ENCODE results near the gene SF3B4. TPM values are rescaled to one million over a fixed set of nuclear protein-coding genes. Genes with fewer than 3 reads are reported as not detected.

The SF3B4 gene, protein sequence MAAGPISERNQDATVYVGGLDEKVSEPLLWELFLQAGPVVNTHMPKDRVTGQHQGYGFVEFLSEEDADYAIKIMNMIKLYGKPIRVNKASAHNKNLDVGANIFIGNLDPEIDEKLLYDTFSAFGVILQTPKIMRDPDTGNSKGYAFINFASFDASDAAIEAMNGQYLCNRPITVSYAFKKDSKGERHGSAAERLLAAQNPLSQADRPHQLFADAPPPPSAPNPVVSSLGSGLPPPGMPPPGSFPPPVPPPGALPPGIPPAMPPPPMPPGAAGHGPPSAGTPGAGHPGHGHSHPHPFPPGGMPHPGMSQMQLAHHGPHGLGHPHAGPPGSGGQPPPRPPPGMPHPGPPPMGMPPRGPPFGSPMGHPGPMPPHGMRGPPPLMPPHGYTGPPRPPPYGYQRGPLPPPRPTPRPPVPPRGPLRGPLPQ
- 10 to 100 TPM; 34.3 to 54.0 (median 42.8) TPM for polyA plus RNA-seq
- long read RNA-seq, donor 1 = 0 reads
- long read RNA-seq, donor 2, transcript SF3B4-201 (6 exons, 2,085 nt) = major isoform, 10 of 15 reads
- long read RNA-seq, donor 2, partial matches to known transcripts = 5 of 15 reads
- long read RNA-seq, donor 2, other reads (novel, unspliced or antisense) = 0 of 15 reads
- long read RNA-seq, donor 3, transcript SF3B4-201 (6 exons, 2,085 nt) = major isoform, 17 of 45 reads
- long read RNA-seq, donor 3, partial matches to known transcripts = 28 of 45 reads
- long read RNA-seq, donor 3, other reads (novel, unspliced or antisense) = 0 of 45 reads
- long read RNA-seq, donor 4 = 0 reads
- long read RNA-seq, donor 5, transcript SF3B4-201 (6 exons, 2,085 nt) = major isoform, 5 of 5 reads
- long read RNA-seq, donor 5, partial matches to known transcripts = 0 of 5 reads
- long read RNA-seq, donor 5, other reads (novel, unspliced or antisense) = 0 of 5 reads
- long read RNA-seq, donor 6, transcript SF3B4-201 (6 exons, 2,085 nt) = major isoform, 17 of 17 reads
- long read RNA-seq, donor 6, partial matches to known transcripts = 0 of 17 reads
- long read RNA-seq, donor 6, other reads (novel, unspliced or antisense) = 0 of 17 reads
- long read RNA-seq, donor 7 = 0 reads
- long read RNA-seq, donor 8, partial matches to known transcripts = 0 of 2 reads
- long read RNA-seq, donor 8, other reads (novel, unspliced or antisense) = 0 of 2 reads
- long read RNA-seq, donor 9, partial matches to known transcripts = 5 of 8 reads
- long read RNA-seq, donor 9, other reads (novel, unspliced or antisense) = 0 of 8 reads
- long read RNA-seq, donor 10, transcript SF3B4-201 (6 exons, 2,085 nt) = major isoform, 22 of 50 reads
- long read RNA-seq, donor 10, partial matches to known transcripts = 28 of 50 reads
- long read RNA-seq, donor 10, other reads (novel, unspliced or antisense) = 0 of 50 reads

DNA sequence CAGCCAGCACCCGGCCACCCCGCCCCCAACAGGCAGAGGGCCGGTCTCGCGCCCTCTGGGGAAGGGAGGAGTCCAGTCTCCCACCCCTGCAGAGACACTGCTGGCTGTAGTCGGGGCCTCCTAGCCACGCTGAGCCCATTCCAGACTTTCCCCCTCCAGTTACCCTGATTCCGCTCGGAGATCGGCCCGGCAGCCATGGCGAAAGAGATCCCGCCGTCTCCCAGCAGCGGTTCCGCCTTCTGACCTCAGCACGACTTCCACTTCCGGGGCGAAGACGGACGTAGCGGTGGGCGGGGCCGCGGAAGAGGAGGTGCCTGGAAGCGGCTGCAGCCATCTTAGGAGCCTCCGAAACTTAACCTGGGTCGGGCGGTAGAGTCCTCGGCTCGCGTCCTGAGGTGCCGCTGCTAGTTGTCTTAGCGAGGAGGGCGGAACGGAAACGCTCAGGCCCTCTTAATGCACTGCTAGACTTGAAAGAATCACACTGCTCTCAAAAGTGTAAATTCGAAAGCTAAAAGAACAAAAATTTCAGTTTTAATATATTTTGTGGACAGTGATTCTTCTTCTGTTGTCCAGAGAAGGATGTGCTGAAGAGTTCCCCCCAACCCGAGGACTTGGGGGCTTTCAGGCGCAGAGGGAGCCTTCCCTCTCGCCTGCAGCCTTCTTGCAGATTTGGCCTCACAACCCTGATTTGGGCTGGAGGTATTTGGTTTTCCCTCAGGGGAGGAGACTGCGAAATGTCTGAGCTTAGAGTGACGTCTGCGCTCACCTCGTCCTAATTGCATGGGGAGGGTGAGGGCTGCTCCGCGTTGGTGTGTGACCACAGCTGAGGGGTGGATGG is at the start of gene SF3B4:
SF3B4 (minus strand) TSS at position 241 of the 838 bp plus-strand sequence; CDS start at position 197, 44 bp downstream.
- Histone ChIP-seq H3K36me3 (ENCODE audit: control insufficient read depth in 3 of 3, insufficient read depth in 2 of 3, low read depth in 1 of 3, low read length in 3 of 3) (peaks cover 10 to 67% (median 49%) of the 10 kb centered on the region in 3 donors), H3K9me3 (ENCODE audit: control insufficient read depth in 2 of 2, insufficient read depth in 1 of 2, low read depth in 1 of 2, low read length in 1 of 2) (no peaks in the 10 kb centered on the region), H3K27ac (ENCODE audit: low read depth in 1 of 3, low read length in 2 of 3) (peak within 1 kb of the TSS; percentile 90 to 98 (median 94)), H3K4me1 (ENCODE audit: control insufficient read depth in 3 of 3, insufficient read depth in 2 of 3, low read depth in 1 of 3, low read length in 2 of 3) (peaks cover 4 to 39% (median 17%) of the 10 kb centered on the region in 3 donors), H3K4me3 (ENCODE audit: low read depth in 1 of 3, low read length in 3 of 3) (peak within 1 kb of the TSS; percentile 72 to 92 (median 83)), H3K27me3 (ENCODE audit: control insufficient read depth in 3 of 3, insufficient read depth in 3 of 3, low read length in 3 of 3) (no peaks in the 10 kb centered on the region)
- DNase-seq (peak; percentile 95 to 98), FAIRE-seq (no peak)
- WGBS, 3 donors = 0% methylated on average over 45 to 47 of the region's 47 CpGs

- H3K4me1 ChIP-seq (ENCODE audit: control insufficient read depth in 3 of 3, insufficient read depth in 2 of 3, low read depth in 1 of 3, low read length in 2 of 3) = peaks cover 0 to 12% (median 5%) of the 10 kb centered on the region in 3 donors
- peaks cover 6 to 36% (median 18%) of the 10 kb centered on the region in 3 donors for H3K36me3 ChIP-seq (ENCODE audit: control insufficient read depth in 3 of 3, insufficient read depth in 2 of 3, low read depth in 1 of 3, low read length in 3 of 3)
- H3K27me3 ChIP-seq (ENCODE audit: control insufficient read depth in 3 of 3, insufficient read depth in 3 of 3, low read length in 3 of 3) = no peaks in the 10 kb centered on the region
- H3K27ac ChIP-seq (ENCODE audit: low read depth in 1 of 3, low read length in 2 of 3) = no peak overlapping the region
- 93 to 95% (median 94%) methylated on average over 3 of the region's 3 CpGs for WGBS, 3 donors
- H3K9me3 ChIP-seq (ENCODE audit: control insufficient read depth in 2 of 2, insufficient read depth in 1 of 2, low read depth in 1 of 2, low read length in 1 of 2) = no peaks in the 10 kb centered on the region
- no peak overlapping the region for H3K4me3 ChIP-seq (ENCODE audit: low read depth in 1 of 3, low read length in 3 of 3)
- FAIRE-seq (no peak), DNase-seq (no peak)
Measured at GRCh38 chr1:149977345-149977744, 49.7 kb upstream of the SF3B4 start.

DNA sequence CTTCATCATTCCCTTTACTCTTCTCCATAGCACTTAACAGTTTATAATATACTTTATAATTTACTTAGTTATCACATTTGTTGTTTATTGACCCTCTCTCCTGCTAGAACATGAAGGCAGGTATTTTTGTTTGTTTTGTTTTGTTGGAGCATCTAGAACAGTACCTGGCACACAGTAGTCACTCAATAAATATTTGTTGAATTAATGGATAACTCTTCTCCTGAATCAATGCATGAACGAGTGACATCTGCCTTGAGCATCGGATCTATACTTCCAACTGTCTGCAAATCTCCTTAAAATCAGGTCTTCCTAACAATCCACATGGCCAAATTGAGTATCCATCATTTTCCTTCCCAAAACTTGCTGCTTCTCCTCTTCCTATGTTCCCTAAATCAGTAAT is 44.9 kb upstream of the SF3B4 start:
- DNase-seq (no peak), FAIRE-seq (no peak)
- H3K9me3 ChIP-seq (ENCODE audit: control insufficient read depth in 2 of 2, insufficient read depth in 1 of 2, low read depth in 1 of 2, low read length in 1 of 2) = no peaks in the 10 kb centered on the region
- H3K27ac ChIP-seq (ENCODE audit: low read depth in 1 of 3, low read length in 2 of 3) = no peak overlapping the region
- H3K27me3 ChIP-seq (ENCODE audit: control insufficient read depth in 3 of 3, insufficient read depth in 3 of 3, low read length in 3 of 3) = no peaks in the 10 kb centered on the region
- no peak overlapping the region for H3K4me3 ChIP-seq (ENCODE audit: low read depth in 1 of 3, low read length in 3 of 3)
- WGBS, 3 donors = 93 to 96% (median 95%) methylated on average over 2 of the region's 2 CpGs
- H3K4me1 ChIP-seq (ENCODE audit: control insufficient read depth in 3 of 3, insufficient read depth in 2 of 3, low read depth in 1 of 3, low read length in 2 of 3) = no peaks in the 10 kb centered on the region
- H3K36me3 ChIP-seq (ENCODE audit: control insufficient read depth in 3 of 3, insufficient read depth in 2 of 3, low read depth in 1 of 3, low read length in 3 of 3) = peaks cover 10 to 56% (median 24%) of the 10 kb centered on the region in 3 donors

- Histone ChIP-seq H3K27ac (ENCODE audit: low read depth in 1 of 3, low read length in 2 of 3) (no peak overlapping the region), H3K4me1 (ENCODE audit: control insufficient read depth in 3 of 3, insufficient read depth in 2 of 3, low read depth in 1 of 3, low read length in 2 of 3) (no peaks in the 10 kb centered on the region), H3K4me3 (ENCODE audit: low read depth in 1 of 3, low read length in 3 of 3) (no peak overlapping the region), H3K36me3 (ENCODE audit: control insufficient read depth in 3 of 3, insufficient read depth in 2 of 3, low read depth in 1 of 3, low read length in 3 of 3) (peaks cover 14 to 46% (median 15%) of the 10 kb centered on the region in 3 donors), H3K9me3 (ENCODE audit: control insufficient read depth in 2 of 2, insufficient read depth in 1 of 2, low read depth in 1 of 2, low read length in 1 of 2) (no peaks in the 10 kb centered on the region), H3K27me3 (ENCODE audit: control insufficient read depth in 3 of 3, insufficient read depth in 3 of 3, low read length in 3 of 3) (no peaks in the 10 kb centered on the region)
- no peak for DNase-seq
- FAIRE-seq = no peak
Measured at GRCh38 chr1:149967646-149968045, 40.0 kb upstream of the SF3B4 start.

DNA sequence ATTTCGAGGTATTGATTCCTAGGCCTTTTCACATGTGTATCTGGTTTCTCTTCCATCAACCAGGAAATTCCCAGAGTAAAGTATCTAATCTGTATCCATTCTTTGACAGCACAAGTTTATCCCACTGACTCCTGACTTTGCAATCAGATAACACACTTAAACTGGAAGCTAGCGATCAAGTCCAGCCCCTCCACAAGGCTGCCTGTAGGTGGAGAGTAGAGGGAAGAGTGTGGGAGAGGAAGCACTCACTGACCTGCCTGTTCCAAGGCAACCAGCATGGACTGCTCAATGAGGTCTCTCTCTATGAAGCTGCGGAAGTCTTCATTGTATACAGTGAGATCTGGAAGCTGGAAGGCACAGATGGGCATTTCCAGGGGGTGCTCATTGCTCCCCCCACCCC is 39.4 kb upstream of the SF3B4 start:
- H3K36me3 ChIP-seq (ENCODE audit: control insufficient read depth in 3 of 3, insufficient read depth in 2 of 3, low read depth in 1 of 3, low read length in 3 of 3) = peaks cover 13 to 46% (median 14%) of the 10 kb centered on the region in 3 donors
- FAIRE-seq (no peak), DNase-seq (no peak)
- no peaks in the 10 kb centered on the region for H3K4me1 ChIP-seq (ENCODE audit: control insufficient read depth in 3 of 3, insufficient read depth in 2 of 3, low read depth in 1 of 3, low read length in 2 of 3)
- no peaks in the 10 kb centered on the region for H3K9me3 ChIP-seq (ENCODE audit: control insufficient read depth in 2 of 2, insufficient read depth in 1 of 2, low read depth in 1 of 2, low read length in 1 of 2)
- no peak overlapping the region for H3K4me3 ChIP-seq (ENCODE audit: low read depth in 1 of 3, low read length in 3 of 3)
- 90 to 92% (median 92%) methylated on average over 3 of the region's 3 CpGs for WGBS, 3 donors
- no peaks in the 10 kb centered on the region for H3K27me3 ChIP-seq (ENCODE audit: control insufficient read depth in 3 of 3, insufficient read depth in 3 of 3, low read length in 3 of 3)
- H3K27ac ChIP-seq (ENCODE audit: low read depth in 1 of 3, low read length in 2 of 3) = no peak overlapping the region

GRCh38 chr1:149966405-149966804 is 38.8 kb upstream of the SF3B4 start:
- H3K4me3 ChIP-seq (ENCODE audit: low read depth in 1 of 3, low read length in 3 of 3) = no peak overlapping the region
- no peaks in the 10 kb centered on the region for H3K27me3 ChIP-seq (ENCODE audit: control insufficient read depth in 3 of 3, insufficient read depth in 3 of 3, low read length in 3 of 3)
- 50 to 82% (median 58%) methylated on average over 1 of the region's 1 CpG for WGBS, 3 donors
- no peak overlapping the region for H3K27ac ChIP-seq (ENCODE audit: low read depth in 1 of 3, low read length in 2 of 3)
- H3K9me3 ChIP-seq (ENCODE audit: control insufficient read depth in 2 of 2, insufficient read depth in 1 of 2, low read depth in 1 of 2, low read length in 1 of 2) = no peaks in the 10 kb centered on the region
- FAIRE-seq = no peak
- no peaks in the 10 kb centered on the region for H3K4me1 ChIP-seq (ENCODE audit: control insufficient read depth in 3 of 3, insufficient read depth in 2 of 3, low read depth in 1 of 3, low read length in 2 of 3)
- no peak for DNase-seq
- peaks cover 11 to 47% (median 13%) of the 10 kb centered on the region in 3 donors for H3K36me3 ChIP-seq (ENCODE audit: control insufficient read depth in 3 of 3, insufficient read depth in 2 of 3, low read depth in 1 of 3, low read length in 3 of 3)

- no peak overlapping the region for H3K4me3 ChIP-seq (ENCODE audit: low read depth in 1 of 3, low read length in 3 of 3)
- H3K4me1 ChIP-seq (ENCODE audit: control insufficient read depth in 3 of 3, insufficient read depth in 2 of 3, low read depth in 1 of 3, low read length in 2 of 3) = no peaks in the 10 kb centered on the region
- H3K27me3 ChIP-seq (ENCODE audit: control insufficient read depth in 3 of 3, insufficient read depth in 3 of 3, low read length in 3 of 3) = no peaks in the 10 kb centered on the region
- H3K9me3 ChIP-seq (ENCODE audit: control insufficient read depth in 2 of 2, insufficient read depth in 1 of 2, low read depth in 1 of 2, low read length in 1 of 2) = no peaks in the 10 kb centered on the region
- H3K36me3 ChIP-seq (ENCODE audit: control insufficient read depth in 3 of 3, insufficient read depth in 2 of 3, low read depth in 1 of 3, low read length in 3 of 3) = peaks cover 10 to 45% (median 15%) of the 10 kb centered on the region in 3 donors
- FAIRE-seq (no peak), DNase-seq (peak in 1 of 2 donors; percentile 24)
- H3K27ac ChIP-seq (ENCODE audit: low read depth in 1 of 3, low read length in 2 of 3) = no peak overlapping the region
- WGBS, 3 donors = 75 to 89% (median 88%) methylated on average over 3 of the region's 3 CpGs
Measured at GRCh38 chr1:149965440-149965839, 37.8 kb upstream of the SF3B4 start.

Measured in small intestine (tissue), 16 donors.